ENCODE measurements around the gene SCFD2.
A peak's percentile ranks its signal among the peaks of the same experiment; 100 is the strongest.

SCFD2 gene

DNA sequence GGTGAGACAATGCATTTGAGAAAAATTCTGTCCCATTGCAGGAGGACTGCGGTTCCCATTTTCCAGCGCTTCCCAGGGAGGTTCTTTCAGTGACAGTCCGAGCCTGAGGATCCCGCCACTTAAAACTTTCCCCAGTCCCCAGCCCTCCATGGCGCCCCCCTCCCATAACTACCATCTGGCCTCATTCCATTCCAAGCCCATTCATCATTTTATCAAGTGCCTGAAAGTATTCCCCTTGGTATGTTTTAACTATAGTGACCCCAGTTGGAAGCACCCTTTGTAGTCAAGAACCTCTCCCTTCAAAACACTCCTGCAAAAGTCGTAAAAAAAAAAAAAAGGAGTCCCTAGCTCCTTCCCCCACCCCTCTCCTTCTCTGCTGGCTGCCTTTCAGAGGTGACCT lies 502.5 kb downstream of the SCFD2 start:
- H3K4me3 ChIP-seq (ENCODE audit: insufficient read depth, low read depth, low read length, poor library complexity, severe bottlenecking), result no peak overlapping the region
- H3K36me3 ChIP-seq (ENCODE audit: control insufficient read depth, insufficient read depth, low read length), result no peaks in the 10 kb centered on the region
- H3K27me3 ChIP-seq (replicated peaks; ENCODE audit: control insufficient read depth, insufficient read depth, low read length, poor library complexity, severe bottlenecking), result peaks cover 2% of the 10 kb centered on the region
- H3K9me3 ChIP-seq (ENCODE audit: control insufficient read depth, low read length), result no peaks in the 10 kb centered on the region
- no peak for DNase-seq
- peaks cover 13% of the 10 kb centered on the region for H3K4me1 ChIP-seq (ENCODE audit: control insufficient read depth, insufficient read depth, low read length, poor library complexity, severe bottlenecking)
- no peak overlapping the region for H3K27ac ChIP-seq (ENCODE audit: insufficient read depth, low read length, poor library complexity, severe bottlenecking)

DNA sequence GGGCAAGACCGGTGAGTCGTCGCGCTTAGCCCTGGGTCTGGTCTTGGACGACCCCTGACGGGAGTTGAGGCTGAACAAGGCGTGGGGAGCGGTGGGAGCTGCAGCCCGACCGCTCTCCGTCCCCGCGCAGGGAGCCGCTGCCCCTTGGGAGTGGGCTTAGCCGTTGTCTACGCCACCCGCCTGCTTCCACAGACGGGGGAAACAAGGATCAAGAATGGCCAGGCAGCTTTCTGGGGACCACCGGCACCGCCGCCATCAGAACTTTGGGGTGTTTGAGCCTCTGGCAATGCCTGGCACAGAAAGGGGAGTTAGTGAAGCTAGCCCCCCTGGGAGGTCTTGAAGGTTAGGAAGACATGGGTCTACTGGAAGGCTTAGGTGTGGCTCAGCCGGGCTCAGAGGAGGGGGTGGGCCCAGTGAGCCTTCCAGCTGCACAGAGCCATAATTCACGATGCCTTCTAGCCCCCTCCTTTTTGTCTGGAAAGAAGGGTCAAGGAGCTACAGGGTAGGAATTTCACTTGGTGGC lies 503.2 kb downstream of the SCFD2 start:
- peaks cover 13% of the 10 kb centered on the region for H3K4me1 ChIP-seq (ENCODE audit: control insufficient read depth, insufficient read depth, low read length, poor library complexity, severe bottlenecking)

DNA sequence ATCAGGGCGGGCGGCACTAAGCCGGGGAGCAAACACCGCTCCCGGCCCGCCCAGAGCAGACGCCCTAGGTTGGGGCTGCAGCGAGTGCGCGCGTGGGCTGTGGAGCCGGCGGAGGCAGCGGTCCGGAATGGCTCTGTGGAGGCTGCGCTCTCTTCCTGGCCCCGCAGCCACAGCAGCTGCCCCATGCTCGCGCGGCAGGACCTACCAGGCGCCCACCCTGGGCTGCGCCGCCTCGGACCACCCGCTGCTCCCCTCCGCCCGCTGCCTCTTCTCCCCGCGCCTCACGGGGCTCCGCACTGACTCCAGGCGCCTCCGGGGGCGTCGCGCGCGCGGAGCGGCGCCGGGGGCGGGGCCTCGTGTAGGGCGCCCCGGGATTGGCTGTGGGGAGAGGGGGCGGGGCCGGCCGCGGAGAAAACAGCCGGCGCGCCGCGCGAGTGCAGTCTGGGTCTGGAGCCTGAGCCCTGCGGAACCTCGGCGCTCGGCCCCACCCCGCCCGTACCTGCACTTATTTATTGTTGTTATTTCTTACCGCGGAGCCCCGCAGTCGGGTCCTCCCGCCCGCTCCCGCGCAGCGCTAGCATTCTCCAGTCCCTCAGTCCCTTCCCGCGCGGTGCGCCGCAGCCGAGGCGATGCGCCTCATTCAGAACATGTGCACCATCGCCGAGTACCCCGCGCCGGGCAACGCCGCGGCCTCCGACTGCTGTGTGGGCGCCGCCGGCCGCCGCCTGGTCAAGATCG lies 503.8 kb downstream of the SCFD2 start, which contains the start of gene RASL11B:
TSS of gene RASL11B (plus strand) at position 439 of the 738 bp plus-strand sequence. CDS start at position 630, 191 bp downstream.
- Histone ChIP-seq H3K27me3 (replicated peaks; ENCODE audit: control insufficient read depth, insufficient read depth, low read length, poor library complexity, severe bottlenecking) (peaks cover 2% of the 10 kb centered on the region), H3K4me3 (ENCODE audit: insufficient read depth, low read depth, low read length, poor library complexity, severe bottlenecking) (peak within 1 kb of the TSS; percentile 63), H3K9me3 (ENCODE audit: control insufficient read depth, low read length) (no peaks in the 10 kb centered on the region), H3K4me1 (ENCODE audit: control insufficient read depth, insufficient read depth, low read length, poor library complexity, severe bottlenecking) (peaks cover 13% of the 10 kb centered on the region), H3K36me3 (ENCODE audit: control insufficient read depth, insufficient read depth, low read length) (no peaks in the 10 kb centered on the region), H3K27ac (ENCODE audit: insufficient read depth, low read length, poor library complexity, severe bottlenecking) (no peak within 1 kb of the TSS)
- peak; percentile 61 to 74 (median 67) for DNase-seq

More for the DNA sequence above, 503.2 kb downstream of the SCFD2 start:
- Histone ChIP-seq H3K4me3 (ENCODE audit: insufficient read depth, low read depth, low read length, poor library complexity, severe bottlenecking) (peak overlapping the region; percentile 63), H3K27ac (ENCODE audit: insufficient read depth, low read length, poor library complexity, severe bottlenecking) (no peak overlapping the region), H3K9me3 (ENCODE audit: control insufficient read depth, low read length) (no peaks in the 10 kb centered on the region), H3K27me3 (replicated peaks; ENCODE audit: control insufficient read depth, insufficient read depth, low read length, poor library complexity, severe bottlenecking) (peaks cover 2% of the 10 kb centered on the region), H3K36me3 (ENCODE audit: control insufficient read depth, insufficient read depth, low read length) (no peaks in the 10 kb centered on the region)
- DNase-seq, result no peak

- peaks cover 13% of the 10 kb centered on the region for H3K4me1 ChIP-seq (ENCODE audit: control insufficient read depth, insufficient read depth, low read length, poor library complexity, severe bottlenecking)
- no peak for DNase-seq
- no peak overlapping the region for H3K27ac ChIP-seq (ENCODE audit: insufficient read depth, low read length, poor library complexity, severe bottlenecking)
- no peaks in the 10 kb centered on the region for H3K36me3 ChIP-seq (ENCODE audit: control insufficient read depth, insufficient read depth, low read length)
- peaks cover 2% of the 10 kb centered on the region for H3K27me3 ChIP-seq (replicated peaks; ENCODE audit: control insufficient read depth, insufficient read depth, low read length, poor library complexity, severe bottlenecking)
- peak overlapping the region; percentile 63 for H3K4me3 ChIP-seq (ENCODE audit: insufficient read depth, low read depth, low read length, poor library complexity, severe bottlenecking)
- H3K9me3 ChIP-seq (ENCODE audit: control insufficient read depth, low read length), result no peaks in the 10 kb centered on the region
Measured at GRCh38 chr4:52861171-52861823, 504.6 kb downstream of the SCFD2 start.

GRCh38 chr4:52860361-52860760 lies 505.5 kb downstream of the SCFD2 start:
- H3K27ac ChIP-seq (ENCODE audit: insufficient read depth, low read length, poor library complexity, severe bottlenecking), result no peak overlapping the region
- H3K27me3 ChIP-seq (replicated peaks; ENCODE audit: control insufficient read depth, insufficient read depth, low read length, poor library complexity, severe bottlenecking), result peaks cover 2% of the 10 kb centered on the region
- H3K4me3 ChIP-seq (ENCODE audit: insufficient read depth, low read depth, low read length, poor library complexity, severe bottlenecking), result no peak overlapping the region
- peaks cover 13% of the 10 kb centered on the region for H3K4me1 ChIP-seq (ENCODE audit: control insufficient read depth, insufficient read depth, low read length, poor library complexity, severe bottlenecking)
- DNase-seq, result no peak
- H3K36me3 ChIP-seq (ENCODE audit: control insufficient read depth, insufficient read depth, low read length), result no peaks in the 10 kb centered on the region
- H3K9me3 ChIP-seq (ENCODE audit: control insufficient read depth, low read length), result no peaks in the 10 kb centered on the region

DNA sequence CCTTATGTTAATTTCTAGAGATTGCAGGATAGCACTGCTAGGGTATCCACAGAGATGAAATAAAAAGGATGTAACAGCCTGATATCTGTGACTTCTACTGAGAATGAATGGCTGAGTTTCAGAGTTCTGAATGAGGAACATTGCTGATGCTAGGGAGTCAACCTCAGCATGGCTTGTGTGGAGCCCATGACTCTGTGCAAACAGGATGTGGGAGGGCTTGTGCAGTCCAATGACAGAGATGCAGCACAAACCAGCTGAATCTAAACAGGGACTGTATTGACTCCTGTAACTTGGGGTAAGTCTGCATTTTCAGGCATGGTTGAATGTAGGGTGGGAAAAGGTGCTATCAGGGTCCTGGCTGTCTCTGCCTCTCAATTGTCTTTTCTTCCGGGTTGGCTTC lies 509.1 kb downstream of the SCFD2 start:
- DNase-seq, result no peak
- H3K4me3 ChIP-seq (ENCODE audit: insufficient read depth, low read depth, low read length, poor library complexity, severe bottlenecking), result no peak overlapping the region
- H3K27me3 ChIP-seq (replicated peaks; ENCODE audit: control insufficient read depth, insufficient read depth, low read length, poor library complexity, severe bottlenecking), result peaks cover 2% of the 10 kb centered on the region
- H3K4me1 ChIP-seq (ENCODE audit: control insufficient read depth, insufficient read depth, low read length, poor library complexity, severe bottlenecking), result peaks cover 4% of the 10 kb centered on the region
- H3K27ac ChIP-seq (ENCODE audit: insufficient read depth, low read length, poor library complexity, severe bottlenecking), result no peak overlapping the region
- H3K9me3 ChIP-seq (ENCODE audit: control insufficient read depth, low read length), result no peaks in the 10 kb centered on the region
- H3K36me3 ChIP-seq (ENCODE audit: control insufficient read depth, insufficient read depth, low read length), result no peaks in the 10 kb centered on the region

DNA sequence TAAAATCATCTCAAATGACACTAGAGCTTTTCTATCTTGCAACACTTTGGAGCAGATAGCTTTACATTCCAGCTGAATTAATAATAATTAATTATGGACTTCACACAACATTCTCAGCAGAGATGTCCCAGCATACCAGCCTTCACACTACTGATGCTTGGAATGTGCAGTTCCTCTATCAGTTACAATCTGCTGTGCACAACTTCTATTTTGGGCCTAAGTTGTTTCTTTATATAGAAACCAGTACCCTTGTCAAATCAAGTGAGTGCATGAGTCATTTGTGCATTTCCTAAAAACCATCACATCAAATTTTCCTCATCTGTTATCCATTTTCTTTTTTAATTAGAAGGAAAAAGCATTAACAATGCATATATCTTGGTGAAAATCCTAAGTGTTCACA lies 512.5 kb downstream of the SCFD2 start:
- H3K4me1 ChIP-seq (ENCODE audit: control insufficient read depth, insufficient read depth, low read length, poor library complexity, severe bottlenecking), result no peaks in the 10 kb centered on the region
- no peak overlapping the region for H3K27ac ChIP-seq (ENCODE audit: insufficient read depth, low read length, poor library complexity, severe bottlenecking)

DNA sequence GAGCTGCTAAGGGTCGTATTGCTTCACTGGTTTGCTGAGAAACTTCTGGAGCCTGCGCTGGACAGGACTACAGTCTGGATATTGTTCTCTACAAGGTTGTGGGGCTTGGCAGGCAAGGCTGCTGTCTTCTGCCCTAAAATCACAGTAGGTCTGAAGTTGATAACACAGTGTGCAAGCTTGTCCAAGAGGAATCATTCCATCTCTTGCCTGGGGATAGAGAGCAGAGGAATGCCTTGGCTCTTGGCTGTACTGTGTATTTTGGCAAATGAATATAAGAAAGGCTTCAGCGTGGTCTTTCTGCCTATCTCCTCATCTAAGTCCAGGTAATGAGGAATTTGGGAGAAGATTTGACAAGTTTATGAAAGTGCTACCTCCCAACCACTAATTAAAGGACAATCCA lies 513.1 kb downstream of the SCFD2 start:
- no peak overlapping the region for H3K4me3 ChIP-seq (ENCODE audit: insufficient read depth, low read depth, low read length, poor library complexity, severe bottlenecking)
- no peaks in the 10 kb centered on the region for H3K27me3 ChIP-seq (replicated peaks; ENCODE audit: control insufficient read depth, insufficient read depth, low read length, poor library complexity, severe bottlenecking)
- no peaks in the 10 kb centered on the region for H3K9me3 ChIP-seq (ENCODE audit: control insufficient read depth, low read length)
- no peaks in the 10 kb centered on the region for H3K4me1 ChIP-seq (ENCODE audit: control insufficient read depth, insufficient read depth, low read length, poor library complexity, severe bottlenecking)
- no peaks in the 10 kb centered on the region for H3K36me3 ChIP-seq (ENCODE audit: control insufficient read depth, insufficient read depth, low read length)
- no peak overlapping the region for H3K27ac ChIP-seq (ENCODE audit: insufficient read depth, low read length, poor library complexity, severe bottlenecking)
- no peak for DNase-seq

More for the DNA sequence above, 512.5 kb downstream of the SCFD2 start:
- no peaks in the 10 kb centered on the region for H3K9me3 ChIP-seq (ENCODE audit: control insufficient read depth, low read length)
- H3K27me3 ChIP-seq (replicated peaks; ENCODE audit: control insufficient read depth, insufficient read depth, low read length, poor library complexity, severe bottlenecking), result no peaks in the 10 kb centered on the region
- H3K36me3 ChIP-seq (ENCODE audit: control insufficient read depth, insufficient read depth, low read length), result no peaks in the 10 kb centered on the region
- DNase-seq, result no peak
- H3K4me3 ChIP-seq (ENCODE audit: insufficient read depth, low read depth, low read length, poor library complexity, severe bottlenecking), result no peak overlapping the region

GRCh38 chr4:52852041-52852440 lies 513.8 kb downstream of the SCFD2 start:
- no peaks in the 10 kb centered on the region for H3K27me3 ChIP-seq (replicated peaks; ENCODE audit: control insufficient read depth, insufficient read depth, low read length, poor library complexity, severe bottlenecking)
- H3K9me3 ChIP-seq (ENCODE audit: control insufficient read depth, low read length), result no peaks in the 10 kb centered on the region
- H3K27ac ChIP-seq (ENCODE audit: insufficient read depth, low read length, poor library complexity, severe bottlenecking), result no peak overlapping the region
- no peaks in the 10 kb centered on the region for H3K4me1 ChIP-seq (ENCODE audit: control insufficient read depth, insufficient read depth, low read length, poor library complexity, severe bottlenecking)
- H3K36me3 ChIP-seq (ENCODE audit: control insufficient read depth, insufficient read depth, low read length), result no peaks in the 10 kb centered on the region
- no peak for DNase-seq
- H3K4me3 ChIP-seq (ENCODE audit: insufficient read depth, low read depth, low read length, poor library complexity, severe bottlenecking), result no peak overlapping the region
